BLaER1 (cell line): Measurements from ENCODE around the gene TNFRSF11A.

ENCODE experiments used
- H3K27ac ChIP-seq: shearing (Covaris generic); formaldehyde crosslinking; 2 replicates; pipeline ENCODE4 v1.8.1; 2022
- H3K27me3 ChIP-seq: shearing (Covaris generic); formaldehyde crosslinking; 2 replicates; pipeline ENCODE4 v1.8.1; 2022
- H3K36me3 ChIP-seq: shearing (Covaris generic); formaldehyde crosslinking; 2 replicates; pipeline ENCODE4 v1.8.1; 2022
- H3K4me1 ChIP-seq: shearing (Covaris generic); formaldehyde crosslinking; 2 replicates; pipeline ENCODE4 v1.8.1; 2022
- H3K4me2 ChIP-seq: shearing (Covaris generic); formaldehyde crosslinking; 2 replicates; pipeline ENCODE4 v1.8.1; 2022
- H3K4me3 ChIP-seq: shearing (Covaris generic); formaldehyde crosslinking; 2 replicates; pipeline ENCODE4 v1.8.1; 2022
- H3K9ac ChIP-seq: shearing (Covaris generic); formaldehyde crosslinking; 2 replicates; pipeline ENCODE4 v1.8.1; 2022
- H3K9me3 ChIP-seq: shearing (Covaris generic); formaldehyde crosslinking; 2 replicates; pipeline ENCODE4 v1.8.1; 2022
- H4K20me1 ChIP-seq: shearing (Covaris generic); formaldehyde crosslinking; 2 replicates; pipeline ENCODE4 v1.8.1; 2022
- Cebpa-rat ChIP-seq: shearing (Covaris generic); IDR thresholded peaks from 2 replicates; pipeline ENCODE4 v1.8.1; 2022

TNFRSF11A gene

DNA sequence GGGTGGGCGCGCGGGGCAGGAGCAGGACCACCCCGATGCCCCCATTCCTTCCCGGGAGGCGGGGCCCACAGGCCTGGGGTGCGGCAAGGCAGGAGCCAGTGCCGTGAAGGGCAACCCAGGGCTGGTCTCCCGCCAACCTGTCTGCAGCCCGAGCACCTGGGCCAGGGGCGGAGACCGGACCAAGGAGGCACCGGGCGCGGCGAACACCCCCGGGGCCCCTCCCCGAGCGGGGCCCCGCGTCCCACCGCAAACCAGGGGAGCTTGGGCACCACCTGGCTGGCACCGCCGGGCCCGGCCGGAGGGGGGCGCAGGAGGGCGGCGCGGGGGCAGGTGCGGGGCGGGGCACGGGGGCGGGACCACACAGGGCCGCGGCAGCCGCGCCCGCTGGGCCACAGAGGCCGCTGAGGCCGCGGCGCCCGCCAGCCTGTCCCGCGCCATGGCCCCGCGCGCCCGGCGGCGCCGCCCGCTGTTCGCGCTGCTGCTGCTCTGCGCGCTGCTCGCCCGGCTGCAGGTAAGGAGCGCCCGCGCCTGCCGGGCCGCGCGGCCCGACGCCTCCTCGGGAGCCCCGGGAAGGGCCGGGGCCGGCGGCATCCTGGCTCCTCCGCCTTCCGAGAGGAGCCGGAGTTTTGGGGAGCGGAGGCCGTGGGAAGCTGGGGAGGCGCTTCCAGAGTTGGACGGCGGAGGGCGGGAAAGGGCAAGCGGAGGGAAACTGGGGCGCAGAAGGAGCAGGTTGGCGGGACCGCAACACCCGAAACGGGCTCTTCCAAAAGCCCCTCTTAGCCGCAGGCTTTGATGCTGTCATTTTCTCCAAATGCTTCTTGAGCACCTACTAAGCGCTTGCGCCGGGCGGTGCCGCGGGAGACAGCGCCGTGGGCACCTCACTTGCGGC lies at the start of gene TNFRSF11A:
Gene TNFRSF11A (plus strand): TSS at position 394 of the 889 bp plus-strand sequence. CDS start 43 bp downstream, at position 437.
- H3K4me1 ChIP-seq, result peaks cover 12% of the 10 kb centered on the region
- peak within 1 kb of the TSS; percentile 67 for H3K4me3 ChIP-seq
- peaks cover 54% of the 10 kb centered on the region for H3K27me3 ChIP-seq
- H3K27ac ChIP-seq, result no peak within 1 kb of the TSS
- H3K4me2 ChIP-seq, result peak within 1 kb of the TSS; percentile 93
- no peak for TF ChIP-seq Cebpa-rat
- peaks cover 12% of the 10 kb centered on the region for H3K9me3 ChIP-seq
- peaks cover 11% of the 10 kb centered on the region; the same call in 1 of the 2 replicates for H4K20me1 ChIP-seq
- 0 out of 2 replicates have a peak within 1 kb of the TSS, but pooled peaks have one; percentile 43 for H3K9ac ChIP-seq
- no peaks in the 10 kb centered on the region for H3K36me3 ChIP-seq

DNA sequence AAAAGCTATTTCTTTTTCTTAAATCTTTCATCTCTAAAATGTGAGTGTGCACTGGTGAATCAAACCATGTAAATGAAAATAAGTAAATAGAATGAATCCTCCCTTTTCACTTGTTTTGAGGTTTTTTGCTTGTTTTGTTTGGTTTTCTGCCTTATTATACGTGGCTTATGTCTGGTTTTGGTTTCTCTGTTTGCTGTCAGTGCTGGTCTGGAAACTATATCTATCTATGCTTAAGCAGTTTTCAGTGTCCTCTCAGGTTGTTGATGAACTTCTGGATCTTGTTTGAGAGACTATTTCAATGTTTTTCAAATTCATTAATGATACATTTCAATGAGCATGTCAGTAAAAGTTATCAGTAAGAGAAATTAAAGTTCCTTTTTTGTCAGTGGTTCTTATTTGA lies 48.1 kb upstream of the TNFRSF11A start:
- H3K4me2 ChIP-seq, result no peak overlapping the region
- TF ChIP-seq Cebpa-rat, result no peak

GRCh38 chr18:62279561-62279960 lies 45.5 kb upstream of the TNFRSF11A start:
- Histone ChIP-seq H3K27ac (no peak overlapping the region), H3K36me3 (peaks cover 57% of the 10 kb centered on the region), H3K4me3 (no peak overlapping the region), H4K20me1 (no peaks in the 10 kb centered on the region), H3K4me2 (no peak overlapping the region), H3K4me1 (no peaks in the 10 kb centered on the region), H3K27me3 (no peaks in the 10 kb centered on the region), H3K9ac (no peak overlapping the region), H3K9me3 (no peaks in the 10 kb centered on the region)
- no peak for TF ChIP-seq Cebpa-rat

More for the DNA sequence above, 48.1 kb upstream of the TNFRSF11A start:
- H3K36me3 ChIP-seq, result peaks cover 47% of the 10 kb centered on the region
- no peak overlapping the region for H3K9ac ChIP-seq
- H3K9me3 ChIP-seq, result no peaks in the 10 kb centered on the region
- no peaks in the 10 kb centered on the region for H3K4me1 ChIP-seq
- H3K27me3 ChIP-seq, result no peaks in the 10 kb centered on the region
- H4K20me1 ChIP-seq, result no peaks in the 10 kb centered on the region
- H3K27ac ChIP-seq, result no peak overlapping the region
- H3K4me3 ChIP-seq, result no peak overlapping the region

GRCh38 chr18:62280058-62280457 lies 45.1 kb upstream of the TNFRSF11A start:
- no peaks in the 10 kb centered on the region for H3K9me3 ChIP-seq
- H3K36me3 ChIP-seq, result peaks cover 57% of the 10 kb centered on the region
- H3K4me3 ChIP-seq, result no peak overlapping the region
- no peaks in the 10 kb centered on the region for H4K20me1 ChIP-seq
- TF ChIP-seq Cebpa-rat, result no peak
- H3K4me1 ChIP-seq, result no peaks in the 10 kb centered on the region
- no peak overlapping the region for H3K4me2 ChIP-seq
- H3K27me3 ChIP-seq, result no peaks in the 10 kb centered on the region
- H3K9ac ChIP-seq, result no peak overlapping the region
- H3K27ac ChIP-seq, result no peak overlapping the region

- H3K4me2 ChIP-seq, result no peak overlapping the region
- peaks cover 59% of the 10 kb centered on the region for H3K36me3 ChIP-seq
- H4K20me1 ChIP-seq, result no peaks in the 10 kb centered on the region
- no peaks in the 10 kb centered on the region for H3K4me1 ChIP-seq
- no peak overlapping the region for H3K27ac ChIP-seq
- H3K4me3 ChIP-seq, result no peak overlapping the region
- no peaks in the 10 kb centered on the region for H3K27me3 ChIP-seq
- H3K9ac ChIP-seq, result no peak overlapping the region
- TF ChIP-seq Cebpa-rat, result no peak
- no peaks in the 10 kb centered on the region for H3K9me3 ChIP-seq
Observed at GRCh38 chr18:62280786-62281185, 44.3 kb upstream of the TNFRSF11A start.

DNA sequence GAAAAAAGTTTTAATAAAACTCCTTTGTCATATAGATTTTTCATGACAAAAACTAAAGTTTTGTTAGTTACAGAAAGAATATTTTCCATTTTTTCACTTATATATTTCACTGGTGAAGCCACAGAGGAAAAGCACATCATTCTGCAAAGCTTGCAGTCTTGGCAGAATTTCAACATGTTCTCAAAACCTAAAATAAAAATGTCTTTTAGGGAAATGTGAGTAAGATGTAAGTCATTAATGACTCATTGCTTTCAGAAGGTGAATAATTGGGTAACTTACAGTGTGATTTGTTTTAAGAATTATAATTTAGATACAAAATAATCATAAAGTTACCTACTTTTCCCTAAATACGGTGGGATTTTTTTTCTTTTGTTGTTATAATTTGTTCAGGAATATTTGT lies 43.4 kb upstream of the TNFRSF11A start:
- Histone ChIP-seq H3K36me3 (peaks cover 63% of the 10 kb centered on the region), H4K20me1 (no peaks in the 10 kb centered on the region), H3K27me3 (no peaks in the 10 kb centered on the region), H3K4me2 (no peak overlapping the region), H3K27ac (no peak overlapping the region), H3K4me1 (no peaks in the 10 kb centered on the region), H3K4me3 (no peak overlapping the region), H3K9me3 (no peaks in the 10 kb centered on the region), H3K9ac (no peak overlapping the region)
- no peak for TF ChIP-seq Cebpa-rat

DNA sequence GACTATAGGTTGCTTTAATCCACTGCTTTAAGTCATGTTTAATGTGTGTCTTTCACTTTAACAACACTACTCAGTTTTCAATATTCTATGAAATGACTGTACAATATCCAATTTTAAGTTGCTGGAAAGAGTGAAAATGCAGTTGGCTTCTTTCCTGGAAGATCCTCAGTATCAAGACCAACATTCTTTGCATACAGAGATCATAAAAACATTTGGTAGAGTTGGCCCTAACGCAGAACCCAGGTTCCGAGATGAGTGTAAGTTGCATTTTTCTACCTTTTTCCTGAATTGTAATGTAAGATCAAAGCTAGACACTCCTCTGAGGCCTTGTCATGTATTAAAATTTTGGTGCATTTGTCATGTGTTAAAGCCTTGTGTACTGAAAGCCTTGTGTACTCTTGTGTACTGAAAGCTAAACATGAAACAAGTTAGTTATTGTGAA lies 42.9 kb upstream of the TNFRSF11A start:
- no peaks in the 10 kb centered on the region for H4K20me1 ChIP-seq
- H3K9ac ChIP-seq, result no peak overlapping the region
- H3K4me3 ChIP-seq, result no peak overlapping the region
- H3K27me3 ChIP-seq, result no peaks in the 10 kb centered on the region
- no peak overlapping the region for H3K4me2 ChIP-seq
- no peak for TF ChIP-seq Cebpa-rat
- peaks cover 63% of the 10 kb centered on the region for H3K36me3 ChIP-seq
- no peaks in the 10 kb centered on the region for H3K4me1 ChIP-seq
- no peak overlapping the region for H3K27ac ChIP-seq
- H3K9me3 ChIP-seq, result no peaks in the 10 kb centered on the region

DNA sequence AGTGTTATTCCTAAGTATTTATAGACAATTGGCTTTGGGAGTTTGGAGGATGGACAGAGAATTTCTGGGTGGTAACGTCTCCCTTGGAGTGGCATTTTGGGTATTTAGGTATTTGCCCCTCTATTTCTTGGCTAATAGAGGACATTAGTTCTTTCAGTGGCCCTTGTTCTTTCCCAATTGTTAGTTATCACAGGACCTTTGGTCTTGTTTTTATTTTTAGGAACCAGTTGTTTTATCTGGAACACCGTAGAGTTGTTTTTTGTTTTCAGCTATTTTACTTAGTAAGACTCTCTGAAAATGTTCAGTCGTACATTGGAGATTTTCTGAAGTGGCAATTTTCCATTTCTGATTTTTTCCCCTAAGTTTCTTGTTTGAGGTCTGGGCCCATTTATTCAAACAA lies 40.5 kb upstream of the TNFRSF11A start:
- H3K27me3 ChIP-seq, result no peaks in the 10 kb centered on the region
- no peaks in the 10 kb centered on the region for H4K20me1 ChIP-seq
- H3K9me3 ChIP-seq, result no peaks in the 10 kb centered on the region
- no peak overlapping the region for H3K4me3 ChIP-seq
- no peak for TF ChIP-seq Cebpa-rat
- no peak overlapping the region for H3K27ac ChIP-seq
- H3K4me1 ChIP-seq, result peaks cover 15% of the 10 kb centered on the region
- H3K9ac ChIP-seq, result no peak overlapping the region
- H3K4me2 ChIP-seq, result no peak overlapping the region
- H3K36me3 ChIP-seq, result peaks cover 59% of the 10 kb centered on the region

GRCh38 chr18:62285281-62285680 lies 39.8 kb upstream of the TNFRSF11A start:
- Histone ChIP-seq H3K36me3 (peaks cover 59% of the 10 kb centered on the region), H3K9ac (no peak overlapping the region), H3K9me3 (no peaks in the 10 kb centered on the region), H3K4me2 (no peak overlapping the region), H4K20me1 (no peaks in the 10 kb centered on the region), H3K27ac (no peak overlapping the region), H3K4me3 (no peak overlapping the region), H3K4me1 (peaks cover 15% of the 10 kb centered on the region), H3K27me3 (no peaks in the 10 kb centered on the region)
- TF ChIP-seq Cebpa-rat, result no peak
